Large intestine (tissue), 3 donors: ENCODE results near the gene VPS13D. TPM values are rescaled to one million over a fixed set of nuclear protein-coding genes. Genes with fewer than 3 reads are reported as not detected.

Experiments used
- DNase-seq, 2 donors: peaks; one replicate each; pipeline versions ENCODE4 v3.0.0 to v3.0.0-alpha.2; 2013
- H3K27ac ChIP-seq: one replicate; pipeline ENCODE4 v1.5.1; 2013; ENCODE audit warnings: low read length
- H3K27me3 ChIP-seq: 2 replicates; pipeline ENCODE4 v1.6.1; 2013; ENCODE audit warnings: low read length; ENCODE audit not compliant: control insufficient read depth, insufficient read depth
- H3K36me3 ChIP-seq: 2 replicates; pipeline ENCODE4 v1.6.1; 2013; ENCODE audit warnings: low read length; ENCODE audit not compliant: control insufficient read depth, insufficient read depth
- H3K4me1 ChIP-seq: one replicate; pipeline ENCODE4 v1.6.1; 2013; ENCODE audit warnings: low read length; ENCODE audit not compliant: control insufficient read depth, insufficient read depth
- H3K4me3 ChIP-seq: one replicate; pipeline ENCODE4 v1.5.1; 2013; ENCODE audit warnings: low read length
- H3K9me3 ChIP-seq: one replicate; pipeline ENCODE4 v1.6.1; 2013; ENCODE audit warnings: mild to moderate bottlenecking, low read depth, low read length, moderate library complexity; ENCODE audit not compliant: control insufficient read depth
- WGBS: methylation state at CpG from one replicate; pipeline ENCODE4 v1.1.5; 2013; ENCODE audit warnings: low lambda C conversion rate; ENCODE audit not compliant: insufficient coverage; 5-methylcytosine and 5-hydroxymethylcytosine counted together
- polyA plus RNA-seq: library from polyadenylated mRNA; unstranded; fragments of 120-200 nt; gene quantifications from one replicate; pipeline ENCODE4 v1.2.1, GENCODE V29; 2013

Gene VPS13D
- polyA plus RNA-seq, 1 donor, result 20.7 TPM

DNA sequence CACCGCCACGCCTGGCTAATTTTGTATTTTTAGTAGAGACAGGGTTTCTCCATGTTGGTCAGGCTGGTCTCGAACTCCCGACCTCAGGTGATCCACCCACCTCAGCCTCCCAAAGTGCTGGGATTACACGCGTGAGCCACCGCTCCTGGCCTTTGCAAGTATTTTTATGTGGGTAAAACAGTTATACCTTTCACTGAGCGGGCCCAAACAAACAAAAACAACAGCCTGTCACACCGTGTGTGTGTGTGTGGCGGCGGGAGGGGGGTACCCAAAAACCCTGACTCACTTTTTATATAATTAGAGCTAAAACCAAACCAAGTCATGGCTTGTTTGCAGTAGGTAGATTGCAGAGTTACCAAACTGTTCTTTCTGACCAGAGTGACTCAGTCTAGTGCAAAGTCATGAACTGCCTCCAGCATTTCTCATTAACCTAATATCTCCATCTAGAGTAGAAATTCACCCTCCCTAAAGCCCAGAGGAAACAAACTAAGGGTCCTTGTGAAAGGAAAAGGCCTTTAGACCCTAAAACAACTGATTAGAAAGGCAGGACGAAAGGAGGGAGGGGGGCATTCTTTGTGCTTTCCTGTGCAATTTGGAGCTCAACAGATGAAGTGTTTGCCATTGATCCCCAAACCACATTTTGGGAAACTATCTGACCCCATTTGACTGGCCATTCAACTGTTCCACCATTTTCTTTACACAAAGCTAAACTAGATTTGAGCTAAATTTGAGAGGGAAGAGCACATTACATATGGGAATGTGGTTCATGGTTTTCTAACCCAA lies 207.2 kb downstream of the VPS13D start:
- H3K4me1 ChIP-seq, result peaks cover 37% of the 10 kb centered on the region
- 100% methylated on average over 3 of the region's 12 CpGs for WGBS
- H3K36me3 ChIP-seq, result peaks cover 13% of the 10 kb centered on the region
- no peak for DNase-seq
- no peaks in the 10 kb centered on the region for H3K9me3 ChIP-seq
- H3K27me3 ChIP-seq, result no peaks in the 10 kb centered on the region
- no peak overlapping the region for H3K4me3 ChIP-seq
- no peak overlapping the region for H3K27ac ChIP-seq

DNA sequence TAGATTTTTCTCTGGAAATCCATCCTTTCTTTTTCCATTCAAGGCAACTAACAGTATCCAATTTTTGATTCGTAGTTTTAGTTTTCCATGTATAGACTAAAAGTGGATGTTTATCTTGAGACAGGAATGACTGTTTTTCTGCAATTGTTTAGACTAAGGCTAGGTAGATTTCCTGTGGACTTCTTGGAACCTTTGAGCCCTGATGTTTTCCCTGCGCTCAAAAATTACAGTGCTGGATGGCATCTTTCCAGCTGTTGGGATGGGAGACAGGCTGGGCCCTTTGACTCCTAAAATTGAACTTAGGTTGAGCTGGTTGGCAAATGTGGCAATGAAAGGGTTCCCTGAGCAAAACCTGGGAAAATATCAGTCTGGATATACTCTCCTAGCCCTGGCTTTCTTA lies 207.8 kb downstream of the VPS13D start:
- Histone ChIP-seq H3K27ac (no peak overlapping the region), H3K4me1 (peaks cover 34% of the 10 kb centered on the region), H3K4me3 (no peak overlapping the region), H3K36me3 (peaks cover 11% of the 10 kb centered on the region), H3K9me3 (no peaks in the 10 kb centered on the region), H3K27me3 (no peaks in the 10 kb centered on the region)
- no peak for DNase-seq
- WGBS, result 100% methylated on average over 1 of the region's 2 CpGs

- no peak for DNase-seq
- 100% methylated on average over 3 of the region's 7 CpGs for WGBS
- no peaks in the 10 kb centered on the region for H3K27me3 ChIP-seq
- no peaks in the 10 kb centered on the region for H3K9me3 ChIP-seq
- no peak overlapping the region for H3K27ac ChIP-seq
- peaks cover 26% of the 10 kb centered on the region for H3K4me1 ChIP-seq
- no peak overlapping the region for H3K4me3 ChIP-seq
- H3K36me3 ChIP-seq, result peaks cover 11% of the 10 kb centered on the region
These were observed 208.6 kb downstream of the VPS13D start for GRCh38 chr1:12438349-12438924.

- no peak overlapping the region for H3K4me3 ChIP-seq
- no peak for DNase-seq
- H3K36me3 ChIP-seq, result peaks cover 11% of the 10 kb centered on the region
- no peaks in the 10 kb centered on the region for H3K27me3 ChIP-seq
- no peak overlapping the region for H3K27ac ChIP-seq
- H3K4me1 ChIP-seq, result peaks cover 20% of the 10 kb centered on the region
- H3K9me3 ChIP-seq, result no peaks in the 10 kb centered on the region
- WGBS, result no CpG with 5 or more reads among the region's 5 CpGs
These were observed 209.2 kb downstream of the VPS13D start for GRCh38 chr1:12439073-12439472.

DNA sequence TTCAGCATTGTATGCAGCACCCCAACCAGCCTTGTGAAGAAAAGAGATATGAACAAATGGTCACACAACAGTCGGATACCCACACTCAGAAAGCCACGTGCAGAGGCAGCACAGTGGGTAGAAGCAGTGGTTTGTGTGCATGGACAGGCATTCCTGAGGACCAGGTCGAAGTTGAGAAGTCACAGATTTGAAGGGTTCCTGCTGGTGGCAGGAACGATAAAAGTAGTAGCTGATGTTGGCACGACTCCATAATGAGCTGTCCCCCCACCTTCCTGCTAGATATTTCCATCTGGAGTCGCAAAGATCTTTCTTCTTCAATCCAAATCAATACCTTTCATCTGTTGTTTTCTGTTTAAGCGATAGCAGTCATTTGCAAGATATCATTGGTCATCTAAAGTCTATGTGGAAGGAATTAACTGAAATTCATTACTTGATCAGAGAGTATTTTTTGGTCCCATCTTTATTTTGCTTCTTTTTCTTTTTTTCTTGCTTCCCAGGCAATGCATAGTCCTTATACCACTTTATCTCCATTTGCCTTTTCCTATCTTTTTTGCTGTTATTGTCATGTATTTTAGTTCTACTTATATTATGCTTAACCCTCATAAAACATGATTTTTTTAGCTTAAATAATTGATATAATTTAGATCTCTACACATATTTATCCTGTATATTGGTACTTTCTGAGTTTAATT lies 211.7 kb downstream of the VPS13D start:
- WGBS, result no CpG with 5 or more reads among the region's 7 CpGs
- Histone ChIP-seq H3K9me3 (no peaks in the 10 kb centered on the region), H3K4me1 (peaks cover 3% of the 10 kb centered on the region), H3K27me3 (no peaks in the 10 kb centered on the region), H3K27ac (no peak overlapping the region), H3K4me3 (no peak overlapping the region), H3K36me3 (peaks cover 8% of the 10 kb centered on the region)
- DNase-seq, result no peak

DNA sequence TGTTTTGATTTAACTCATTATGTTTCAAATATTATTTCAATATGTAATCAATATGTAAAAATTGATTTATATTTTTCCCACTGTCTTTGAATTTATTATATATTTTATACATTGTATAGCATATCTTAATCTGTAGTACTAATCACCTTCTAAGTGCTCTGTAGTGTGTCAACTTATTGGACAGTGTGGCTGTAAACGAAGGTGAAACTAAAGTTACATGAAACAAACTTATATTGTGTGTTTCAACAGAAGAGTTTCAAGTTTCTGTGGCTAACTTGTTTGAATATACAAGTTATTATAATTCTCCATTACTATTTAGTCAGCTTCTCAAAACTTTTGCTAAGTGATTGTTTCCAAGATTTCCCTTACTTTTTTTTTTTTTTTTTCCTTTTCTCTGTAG lies 212.4 kb downstream of the VPS13D start:
- H3K36me3 ChIP-seq, result peaks cover 8% of the 10 kb centered on the region
- H3K27ac ChIP-seq, result no peak overlapping the region
- H3K27me3 ChIP-seq, result no peaks in the 10 kb centered on the region
- peaks cover under 1% of the 10 kb centered on the region for H3K4me1 ChIP-seq
- no CpG with 5 or more reads among the region's 1 CpG for WGBS
- no peak overlapping the region for H3K4me3 ChIP-seq
- DNase-seq, result no peak
- H3K9me3 ChIP-seq, result no peaks in the 10 kb centered on the region

DNA sequence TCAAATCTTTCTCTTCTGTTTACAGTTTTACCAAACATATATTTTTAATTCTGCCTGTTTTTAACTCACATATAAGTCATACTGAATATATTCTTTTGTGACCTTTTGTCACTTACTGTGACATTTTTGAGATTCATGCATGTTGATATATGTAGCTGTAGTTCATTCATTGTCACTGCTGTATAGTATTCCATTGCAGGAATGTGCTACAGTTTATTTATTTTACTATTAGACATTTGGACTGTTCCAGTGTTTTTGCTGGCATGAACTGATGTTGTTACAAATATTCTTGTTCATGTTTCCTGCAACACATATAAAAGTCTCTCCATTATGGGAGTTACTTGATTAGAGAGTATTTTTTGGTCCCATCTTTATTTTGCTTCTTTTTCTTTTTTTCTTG lies 213.3 kb downstream of the VPS13D start:
- no peaks in the 10 kb centered on the region for H3K27me3 ChIP-seq
- DNase-seq, result no peak
- H3K36me3 ChIP-seq, result peaks cover 8% of the 10 kb centered on the region
- H3K4me3 ChIP-seq, result no peak overlapping the region
- H3K27ac ChIP-seq, result no peak overlapping the region
- peaks cover 7% of the 10 kb centered on the region for H3K4me1 ChIP-seq
- no peaks in the 10 kb centered on the region for H3K9me3 ChIP-seq

DNA sequence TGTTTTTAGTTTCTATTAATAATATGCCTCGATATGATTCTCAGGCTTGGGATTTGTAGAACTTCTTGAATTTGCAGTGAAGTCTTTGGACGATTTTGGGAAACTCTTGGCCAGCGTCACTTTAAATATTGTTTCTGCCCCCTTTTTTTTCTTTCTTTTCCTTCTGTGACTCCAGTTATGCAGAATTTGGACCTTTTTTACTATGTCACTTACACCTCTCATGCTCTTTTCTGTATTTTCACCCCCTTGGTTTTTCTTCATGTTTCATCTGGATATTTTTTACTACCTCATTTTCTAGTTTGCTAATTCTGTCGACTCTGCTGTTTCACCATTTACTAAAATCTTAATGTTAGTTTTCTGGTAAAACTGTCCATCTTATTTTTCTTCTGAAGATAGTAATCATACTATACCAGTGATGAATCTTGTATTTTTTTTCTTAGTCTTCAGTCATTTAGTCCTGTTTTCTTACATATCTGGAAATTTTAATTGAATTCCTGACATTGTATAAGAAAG lies 214.6 kb downstream of the VPS13D start:
- H3K36me3 ChIP-seq, result peaks cover 2% of the 10 kb centered on the region
- H3K27ac ChIP-seq, result no peak overlapping the region
- 100% methylated on average over 4 of the region's 4 CpGs for WGBS
- no peaks in the 10 kb centered on the region for H3K9me3 ChIP-seq
- H3K4me1 ChIP-seq, result peaks cover 19% of the 10 kb centered on the region
- no peak overlapping the region for H3K4me3 ChIP-seq
- DNase-seq, result no peak
- no peaks in the 10 kb centered on the region for H3K27me3 ChIP-seq

GRCh38 chr1:12445257-12445656 lies 215.4 kb downstream of the VPS13D start:
- H3K4me1 ChIP-seq, result peaks cover 22% of the 10 kb centered on the region
- peaks cover 2% of the 10 kb centered on the region for H3K36me3 ChIP-seq
- no peak for DNase-seq
- no CpG with 5 or more reads among the region's 3 CpGs for WGBS
- no peaks in the 10 kb centered on the region for H3K9me3 ChIP-seq
- no peak overlapping the region for H3K4me3 ChIP-seq
- no peaks in the 10 kb centered on the region for H3K27me3 ChIP-seq
- H3K27ac ChIP-seq, result no peak overlapping the region

GRCh38 chr1:12446593-12446992 lies 216.8 kb downstream of the VPS13D start:
- Histone ChIP-seq H3K27me3 (no peaks in the 10 kb centered on the region), H3K9me3 (no peaks in the 10 kb centered on the region), H3K4me1 (peaks cover 31% of the 10 kb centered on the region), H3K27ac (no peak overlapping the region), H3K36me3 (peaks cover 4% of the 10 kb centered on the region), H3K4me3 (no peak overlapping the region)
- no CpG with 5 or more reads among the region's 2 CpGs for WGBS
- no peak for DNase-seq
